OCI-LY3 (cell line): ENCODE data around the gene OR10AD1.

ENCODE experiments used
- H2AFZ ChIP-seq: fragments of 200-600, 300-600 bp; shearing (Covaris generic); 2 replicates; pipeline ENCODE4 v1.6.0; 2014; ENCODE audit warnings: antibody characterized with exemption, low read depth, low read length
- H3K27ac ChIP-seq: fragments of 200-600, 300-600 bp; sonication (generic); 2 replicates; pipeline ENCODE4 v1.5.1; 2014; ENCODE audit warnings: mild to moderate bottlenecking, low read length, moderate library complexity, mixed read lengths
- H3K27me3 ChIP-seq: fragments of 200-600, 300-600 bp; sonication (generic); 2 replicates; pipeline ENCODE4 v1.6.1; 2014; ENCODE audit warnings: low read depth, low read length, mixed read lengths
- H3K36me3 ChIP-seq: fragments of 200-600, 300-600 bp; sonication (generic); replicated peaks from 2 replicates; pipeline ENCODE3; 2014; ENCODE audit warnings: low read depth, low read length, mixed read lengths
- H3K4me1 ChIP-seq: fragments of 300-600, 200-600 bp; sonication (generic); 2 replicates; pipeline ENCODE4 v1.6.1; 2014; ENCODE audit warnings: low read length, mixed read lengths
- H3K4me2 ChIP-seq: fragments of 200-600, 300-600 bp; sonication (generic); 2 replicates; pipeline ENCODE4 v1.6.1; 2014; ENCODE audit warnings: low read length, mixed read lengths
- H3K4me3 ChIP-seq: fragments of 300-600, 200-600 bp; sonication (generic); 2 replicates; pipeline ENCODE4 v1.5.1; 2014; ENCODE audit warnings: antibody characterized with exemption, mild to moderate bottlenecking, low read length, moderate library complexity
- H3K79me2 ChIP-seq: fragments of 300-600, 200-600 bp; shearing (Covaris generic); 2 replicates; pipeline ENCODE4 v1.6.1; 2014; ENCODE audit warnings: mild to moderate bottlenecking, low read length, mixed read lengths
- H3K9ac ChIP-seq: fragments of 300-600, 200-600 bp; shearing (Covaris generic); 2 replicates; pipeline ENCODE4 v1.6.0; 2014; ENCODE audit warnings: mild to moderate bottlenecking, low read length, moderate library complexity
- H3K9me3 ChIP-seq: fragments of 200-600, 300-600 bp; shearing (Covaris generic); 2 replicates; pipeline ENCODE4 v1.6.1; 2014; ENCODE audit warnings: low read length, mixed read lengths; ENCODE audit not compliant: insufficient read depth
- H4K20me1 ChIP-seq: fragments of 200-600, 300-600 bp; sonication (generic); 2 replicates; pipeline ENCODE4 v1.6.1; 2016; ENCODE audit warnings: low read length, mixed read lengths; ENCODE audit not compliant: insufficient read depth
- EZH2phosphoT487 ChIP-seq: fragments of 200-600 bp; shearing (Covaris generic); IDR thresholded peaks from 2 replicates; pipeline ENCODE4 v1.6.1; 2018; ENCODE audit warnings: antibody characterized with exemption, mixed run types, low read depth
- TF ChIP-seq, protein P1 (sequence below): fragments of 200-600, 300-600 bp; sonication (generic); IDR thresholded peaks from 2 replicates; pipeline ENCODE4 v1.5.1; 2014; ENCODE audit warnings: antibody characterized with exemption, low read length, low read depth

The OR10AD1 gene

GRCh38 chr12:48194799-48195201 is 8.3 kb downstream of the OR10AD1 start:
- no peak overlapping the region for H2AFZ ChIP-seq
- no peak overlapping the region for H3K4me2 ChIP-seq
- no peak overlapping the region for H3K4me3 ChIP-seq
- peaks cover 13% of the 10 kb centered on the region for H3K4me1 ChIP-seq
- no peaks in the 10 kb centered on the region for H3K9me3 ChIP-seq
- no peak for TF ChIP-seq EZH2phosphoT487
- TF ChIP-seq, protein P1, sequence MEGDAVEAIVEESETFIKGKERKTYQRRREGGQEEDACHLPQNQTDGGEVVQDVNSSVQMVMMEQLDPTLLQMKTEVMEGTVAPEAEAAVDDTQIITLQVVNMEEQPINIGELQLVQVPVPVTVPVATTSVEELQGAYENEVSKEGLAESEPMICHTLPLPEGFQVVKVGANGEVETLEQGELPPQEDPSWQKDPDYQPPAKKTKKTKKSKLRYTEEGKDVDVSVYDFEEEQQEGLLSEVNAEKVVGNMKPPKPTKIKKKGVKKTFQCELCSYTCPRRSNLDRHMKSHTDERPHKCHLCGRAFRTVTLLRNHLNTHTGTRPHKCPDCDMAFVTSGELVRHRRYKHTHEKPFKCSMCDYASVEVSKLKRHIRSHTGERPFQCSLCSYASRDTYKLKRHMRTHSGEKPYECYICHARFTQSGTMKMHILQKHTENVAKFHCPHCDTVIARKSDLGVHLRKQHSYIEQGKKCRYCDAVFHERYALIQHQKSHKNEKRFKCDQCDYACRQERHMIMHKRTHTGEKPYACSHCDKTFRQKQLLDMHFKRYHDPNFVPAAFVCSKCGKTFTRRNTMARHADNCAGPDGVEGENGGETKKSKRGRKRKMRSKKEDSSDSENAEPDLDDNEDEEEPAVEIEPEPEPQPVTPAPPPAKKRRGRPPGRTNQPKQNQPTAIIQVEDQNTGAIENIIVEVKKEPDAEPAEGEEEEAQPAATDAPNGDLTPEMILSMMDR = no peak
- no peak overlapping the region for H3K27ac ChIP-seq
- H3K36me3 ChIP-seq = no peaks in the 10 kb centered on the region
- H3K9ac ChIP-seq = no peak overlapping the region
- 0 out of 2 replicates have a peak, but pooled peaks cover 5% of the 10 kb centered on the region for H3K27me3 ChIP-seq
- peaks cover 6% of the 10 kb centered on the region; the same call in 1 of the 2 replicates for H3K79me2 ChIP-seq
- H4K20me1 ChIP-seq = no peaks in the 10 kb centered on the region

DNA sequence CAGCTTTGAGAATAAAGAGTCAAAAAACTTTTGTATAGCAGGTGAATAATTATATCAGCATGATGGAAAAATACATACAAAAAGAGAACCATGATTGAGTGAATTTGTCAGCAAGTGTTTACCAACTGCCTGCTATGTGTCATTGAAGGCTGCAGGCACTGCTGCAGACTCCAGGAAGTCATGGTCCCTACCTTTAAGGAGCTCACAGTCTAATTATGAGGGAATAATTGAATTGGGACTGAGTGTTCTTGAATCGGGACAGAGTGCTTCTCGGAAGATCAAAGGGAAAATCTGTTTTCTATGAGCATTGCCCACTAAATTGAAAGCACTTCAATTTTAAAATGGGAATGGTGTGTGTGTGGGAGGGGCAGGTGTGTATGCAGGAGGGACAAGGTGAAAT is 9.5 kb downstream of the OR10AD1 start:
- H3K36me3 ChIP-seq = no peaks in the 10 kb centered on the region
- TF ChIP-seq, protein P1 = no peak
- no peak for TF ChIP-seq EZH2phosphoT487
- H3K9ac ChIP-seq = no peak overlapping the region
- no peaks in the 10 kb centered on the region for H4K20me1 ChIP-seq
- H3K79me2 ChIP-seq = peaks cover 3% of the 10 kb centered on the region; the same call in 1 of the 2 replicates
- no peaks in the 10 kb centered on the region for H3K9me3 ChIP-seq
- H2AFZ ChIP-seq = no peak overlapping the region
- 0 out of 2 replicates have a peak, but pooled peaks cover 5% of the 10 kb centered on the region for H3K27me3 ChIP-seq
- no peak overlapping the region for H3K4me2 ChIP-seq
- H3K27ac ChIP-seq = no peak overlapping the region
- no peak overlapping the region for H3K4me3 ChIP-seq
- peaks cover 12% of the 10 kb centered on the region for H3K4me1 ChIP-seq

DNA sequence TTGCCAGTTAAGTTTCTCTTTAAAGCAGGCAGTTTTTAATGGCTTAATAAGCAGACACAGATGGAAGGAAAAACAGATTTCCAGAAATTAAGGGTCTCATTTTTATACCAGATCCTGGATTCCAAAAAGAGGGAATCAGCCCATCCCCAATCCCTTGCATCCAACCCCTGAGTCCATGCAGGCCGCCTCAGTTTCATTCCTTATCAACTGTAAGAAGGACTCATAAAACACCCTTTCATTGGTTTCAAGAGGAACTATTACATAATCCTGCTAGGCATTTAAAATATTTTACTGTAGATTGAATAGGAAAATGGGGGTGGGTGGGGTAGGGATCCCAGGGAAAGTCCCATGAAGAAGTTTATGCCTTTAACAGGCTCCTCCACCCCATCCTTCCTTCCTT is 10.2 kb downstream of the OR10AD1 start:
- Histone ChIP-seq H3K4me2 (no peak overlapping the region), H3K27me3 (peaks cover 9% of the 10 kb centered on the region; the same call in 1 of the 2 replicates)

GRCh38 chr12:48191096-48191495 is 12.0 kb downstream of the OR10AD1 start:
- peaks cover 9% of the 10 kb centered on the region; the same call in 1 of the 2 replicates for H3K27me3 ChIP-seq
- H3K79me2 ChIP-seq = no peaks in the 10 kb centered on the region
- H3K4me2 ChIP-seq = no peak overlapping the region
- no peak overlapping the region for H3K4me3 ChIP-seq
- TF ChIP-seq, protein P1 = no peak
- TF ChIP-seq EZH2phosphoT487 = no peak
- H3K9ac ChIP-seq = no peak overlapping the region
- H3K36me3 ChIP-seq = no peaks in the 10 kb centered on the region
- H3K9me3 ChIP-seq = no peaks in the 10 kb centered on the region
- no peaks in the 10 kb centered on the region for H4K20me1 ChIP-seq
- no peak overlapping the region for H2AFZ ChIP-seq
- H3K27ac ChIP-seq = no peak overlapping the region
- peaks cover 6% of the 10 kb centered on the region; the same call in 1 of the 2 replicates for H3K4me1 ChIP-seq

More for the DNA sequence above, 10.2 kb downstream of the OR10AD1 start:
- no peaks in the 10 kb centered on the region for H3K79me2 ChIP-seq
- no peak overlapping the region for H2AFZ ChIP-seq
- no peaks in the 10 kb centered on the region for H4K20me1 ChIP-seq
- TF ChIP-seq EZH2phosphoT487 = no peak
- no peaks in the 10 kb centered on the region for H3K9me3 ChIP-seq
- H3K9ac ChIP-seq = no peak overlapping the region
- no peak overlapping the region for H3K4me3 ChIP-seq
- no peaks in the 10 kb centered on the region for H3K36me3 ChIP-seq
- H3K4me1 ChIP-seq = peaks cover 9% of the 10 kb centered on the region
- no peak overlapping the region for H3K27ac ChIP-seq
